Thoracic aorta (tissue), 2 donors: Measurements from ENCODE around the gene FKBP8. TPM values are rescaled to one million over a fixed set of nuclear protein-coding genes. Genes with fewer than 3 reads are reported as not detected.

Experiments used
- ATAC-seq: fragments of 150-250 bp; one replicate; pipeline ENCODE4 v1.8.0; 2017; ENCODE audit warnings: low read depth; ENCODE audit not compliant: insufficient number of reproducible peaks, low FRiP score
- DNase-seq: peaks from one replicate; pipeline ENCODE4 v3.0.0-alpha.2; 2020; ENCODE audit warnings: low spot score
- H3K27ac ChIP-seq, 2 donors: fragments of 200-600 bp; sonication (generic); 1 replicate in 1 of 2; 2 replicates in 1 of 2; pipeline ENCODE4 v1.5.1; 2016; ENCODE audit warnings: mild to moderate bottlenecking in 2 of 2, moderate library complexity in 2 of 2
- H3K27me3 ChIP-seq: fragments of 200-600 bp; sonication (generic); replicated peaks from 2 replicates; pipeline ENCODE4 v1.6.0; 2016; ENCODE audit warnings: mild to moderate bottlenecking; ENCODE audit not compliant: insufficient read depth
- H3K36me3 ChIP-seq: fragments of 200-600 bp; sonication (generic); one replicate; pipeline ENCODE4 v1.5.1; 2016
- H3K4me1 ChIP-seq, 2 donors: fragments of 200-600 bp; sonication (generic); 1 replicate in 1 of 2; 2 replicates in 1 of 2; pipeline versions ENCODE4 v1.5.1 to v1.6.0; 2016; ENCODE audit warnings: low read depth in 2 of 2, mild to moderate bottlenecking in 1 of 2; ENCODE audit not compliant: control insufficient read depth in 1 of 2
- H3K4me3 ChIP-seq: fragments of 200-600 bp; sonication (generic); 2 replicates; pipeline ENCODE4 v1.5.1; 2016; ENCODE audit warnings: mild to moderate bottlenecking
- H3K9me3 ChIP-seq: fragments of 200-600 bp; sonication (generic); 2 replicates; pipeline ENCODE4 v1.5.1; 2016
- total RNA-seq, 2 donors: library from RNA; depleted of rRNA; stranded (reverse); fragments of >200 nt; gene quantifications; one replicate each; pipeline versions ENCODE4 v1.1.0 to v1.2.3, GENCODE V29; 2016
- TF ChIP-seq, protein P1 (sequence below): fragments of 200-600 bp; sonication (generic); IDR thresholded peaks from one replicate; pipeline ENCODE4 v1.5.1; 2019; ENCODE audit warnings: antibody characterized with exemption

FKBP8 gene
- total RNA-seq, 2 donors from 2014 or later, result 237 to 446 TPM

DNA sequence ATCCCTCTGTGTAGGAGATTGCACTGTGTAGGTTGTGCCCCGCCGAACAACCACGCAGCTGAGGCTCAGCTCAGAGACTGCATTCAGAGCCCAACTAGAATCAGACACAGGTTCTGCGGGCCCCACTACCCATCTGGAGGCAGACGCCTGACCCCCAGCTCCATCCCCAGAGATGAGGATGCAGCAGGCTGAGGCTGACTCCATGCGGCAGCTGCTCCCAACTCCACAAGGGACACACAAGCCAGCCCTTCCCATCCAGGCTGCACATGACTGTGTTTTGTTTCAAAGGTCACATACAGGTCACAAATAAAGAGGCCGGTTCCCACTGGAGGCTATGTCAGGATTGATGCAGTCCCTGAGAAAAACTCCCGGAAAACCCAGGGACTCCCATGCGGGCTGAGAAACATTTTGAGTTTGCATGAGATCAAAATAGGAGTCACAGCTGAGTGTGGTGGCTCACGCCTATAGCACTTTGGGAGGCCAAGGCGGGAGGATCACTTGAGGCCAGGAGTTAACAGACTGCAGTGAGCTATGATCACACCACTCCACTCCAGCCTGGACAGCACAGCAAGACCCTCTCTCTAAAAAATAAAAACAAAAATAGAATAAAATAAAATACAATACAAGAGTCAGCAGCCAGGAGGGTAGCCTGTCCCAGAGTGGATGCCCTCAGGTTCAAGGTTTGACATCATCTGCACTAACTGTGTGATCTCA, 35.5 kb downstream of the FKBP8 start:
- H3K27me3 ChIP-seq, result no peaks in the 10 kb centered on the region
- no peaks in the 10 kb centered on the region for H3K9me3 ChIP-seq
- H3K36me3 ChIP-seq, result no peaks in the 10 kb centered on the region
- ATAC-seq, result no peak
- H3K27ac ChIP-seq, result peak overlapping the region; percentile 53 to 75
- DNase-seq, result no peak
- peaks cover 64 to 94% of the 10 kb centered on the region in 2 donors for H3K4me1 ChIP-seq
- H3K4me3 ChIP-seq, result no peak overlapping the region
- TF ChIP-seq, protein P1, sequence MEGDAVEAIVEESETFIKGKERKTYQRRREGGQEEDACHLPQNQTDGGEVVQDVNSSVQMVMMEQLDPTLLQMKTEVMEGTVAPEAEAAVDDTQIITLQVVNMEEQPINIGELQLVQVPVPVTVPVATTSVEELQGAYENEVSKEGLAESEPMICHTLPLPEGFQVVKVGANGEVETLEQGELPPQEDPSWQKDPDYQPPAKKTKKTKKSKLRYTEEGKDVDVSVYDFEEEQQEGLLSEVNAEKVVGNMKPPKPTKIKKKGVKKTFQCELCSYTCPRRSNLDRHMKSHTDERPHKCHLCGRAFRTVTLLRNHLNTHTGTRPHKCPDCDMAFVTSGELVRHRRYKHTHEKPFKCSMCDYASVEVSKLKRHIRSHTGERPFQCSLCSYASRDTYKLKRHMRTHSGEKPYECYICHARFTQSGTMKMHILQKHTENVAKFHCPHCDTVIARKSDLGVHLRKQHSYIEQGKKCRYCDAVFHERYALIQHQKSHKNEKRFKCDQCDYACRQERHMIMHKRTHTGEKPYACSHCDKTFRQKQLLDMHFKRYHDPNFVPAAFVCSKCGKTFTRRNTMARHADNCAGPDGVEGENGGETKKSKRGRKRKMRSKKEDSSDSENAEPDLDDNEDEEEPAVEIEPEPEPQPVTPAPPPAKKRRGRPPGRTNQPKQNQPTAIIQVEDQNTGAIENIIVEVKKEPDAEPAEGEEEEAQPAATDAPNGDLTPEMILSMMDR, result no peak

DNA sequence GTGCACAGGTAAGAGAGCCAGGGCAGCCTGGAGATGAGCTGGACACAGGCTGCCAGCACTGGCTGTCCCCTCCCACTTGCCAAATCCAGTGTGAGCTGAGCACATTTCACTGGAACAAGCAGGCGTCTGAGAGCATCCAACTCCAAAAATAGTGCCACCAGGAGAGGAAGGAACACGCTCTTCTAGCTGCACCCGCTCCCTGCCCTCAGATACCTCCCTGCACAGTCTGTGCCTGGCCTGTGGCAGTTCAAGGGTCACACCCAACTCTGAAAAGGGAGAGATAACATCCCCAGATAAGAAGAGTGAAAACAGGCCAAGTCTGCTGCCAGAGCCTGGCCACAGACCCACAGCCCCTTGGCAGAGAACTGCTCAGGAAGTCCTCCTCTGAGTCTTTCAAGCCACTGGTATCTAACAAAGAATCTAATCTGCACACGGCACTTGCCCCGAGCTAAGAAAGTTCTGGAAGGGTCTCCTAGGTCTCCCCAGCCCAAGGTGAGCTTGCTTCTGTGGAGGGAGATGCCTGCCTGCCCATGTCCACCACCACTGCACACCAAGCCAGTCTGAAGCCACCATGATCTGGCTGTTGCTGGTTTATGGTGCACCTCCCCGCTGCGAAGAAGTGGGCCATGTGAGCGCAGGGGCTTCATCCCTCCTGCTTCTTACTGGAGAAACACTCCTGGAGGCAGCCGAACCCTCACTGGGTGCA, 36.2 kb downstream of the FKBP8 start:
- peak overlapping the region; percentile 53 to 75 for H3K27ac ChIP-seq
- no peak overlapping the region for H3K4me3 ChIP-seq
- ATAC-seq, result no peak
- H3K27me3 ChIP-seq, result no peaks in the 10 kb centered on the region
- no peaks in the 10 kb centered on the region for H3K9me3 ChIP-seq
- peaks cover 67 to 94% of the 10 kb centered on the region in 2 donors for H3K4me1 ChIP-seq
- H3K36me3 ChIP-seq, result no peaks in the 10 kb centered on the region
- no peak for DNase-seq
- TF ChIP-seq, protein P1, result no peak

DNA sequence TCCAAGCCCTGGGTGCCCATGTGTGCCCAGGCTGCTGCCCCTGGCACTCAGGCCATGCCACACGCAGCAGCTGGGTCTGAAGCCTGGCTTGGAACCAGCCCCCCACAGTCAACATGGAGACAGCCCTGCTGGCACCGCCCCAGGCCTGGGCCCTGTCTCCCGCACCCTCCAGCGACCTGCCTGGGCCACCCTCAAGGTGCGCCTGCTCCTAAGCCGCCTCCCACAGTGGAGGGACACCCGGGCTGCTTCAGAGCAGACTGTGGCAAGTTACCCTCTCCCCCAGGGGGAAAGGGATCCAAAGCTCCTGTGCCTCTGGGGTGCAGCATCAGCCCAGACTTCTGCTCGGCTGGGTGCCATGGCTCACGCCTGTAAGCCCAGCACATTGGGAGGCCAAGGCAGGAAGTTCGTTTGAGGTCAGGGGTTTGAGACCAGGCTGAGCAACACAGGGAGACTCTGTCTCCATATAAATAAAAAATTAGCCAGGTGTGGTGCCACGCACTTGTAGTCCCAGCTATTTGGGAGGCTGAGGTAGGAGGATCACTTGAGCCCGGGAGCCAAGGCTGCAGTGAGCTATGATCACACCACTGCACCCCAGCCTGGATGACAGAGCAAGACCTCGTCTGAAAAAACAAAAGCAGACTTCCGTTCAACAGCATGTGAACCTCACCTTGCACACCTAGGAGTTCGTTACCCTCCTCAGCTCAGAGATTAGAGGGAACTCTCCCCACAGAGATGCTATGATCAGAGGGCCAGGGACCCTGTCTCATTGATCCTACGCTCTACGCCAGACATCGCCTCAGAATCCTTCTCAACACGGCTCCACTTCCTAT, 37.1 kb downstream of the FKBP8 start:
- Histone ChIP-seq H3K9me3 (no peaks in the 10 kb centered on the region), H3K4me1 (peaks cover 72 to 94% of the 10 kb centered on the region in 2 donors), H3K36me3 (no peaks in the 10 kb centered on the region), H3K4me3 (no peak overlapping the region), H3K27me3 (no peaks in the 10 kb centered on the region), H3K27ac (peak overlapping the region; percentile 53 to 75)
- ATAC-seq (no peak), DNase-seq (no peak)
- TF ChIP-seq, protein P1, result no peak

DNA sequence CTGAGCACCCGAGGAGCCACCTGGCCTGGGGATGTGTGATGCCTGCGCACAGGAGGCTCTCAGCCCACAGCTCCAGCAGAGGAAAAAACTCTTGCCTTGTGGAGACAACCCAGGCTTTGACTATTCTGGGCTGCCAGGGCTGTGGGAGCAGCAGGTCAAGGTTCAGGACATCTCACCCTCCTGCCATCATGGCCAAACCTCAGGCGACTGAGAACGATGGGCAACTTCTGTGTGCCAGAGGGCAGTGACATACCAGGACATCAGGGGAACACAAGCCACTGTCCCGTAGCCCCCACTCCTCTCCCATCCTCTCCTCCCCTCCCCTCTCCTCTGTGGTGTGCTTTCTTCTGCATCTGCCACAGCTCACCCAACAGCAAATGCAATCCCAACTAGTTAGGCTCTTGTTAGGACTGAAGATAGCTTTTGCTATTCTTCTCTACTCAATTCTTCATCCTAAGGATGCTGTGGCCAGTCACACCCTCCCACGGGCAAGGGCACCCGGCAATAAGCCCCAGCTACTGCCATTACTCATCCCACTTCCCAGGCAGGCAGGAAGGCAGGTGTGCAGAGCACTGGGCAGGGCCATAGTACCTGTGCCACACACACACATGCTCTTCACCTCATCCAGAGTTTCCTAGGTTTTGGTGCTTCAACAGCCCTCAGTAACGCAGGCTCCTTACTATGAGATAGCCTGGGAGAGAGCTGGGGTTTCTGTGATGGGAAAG, 38.3 kb downstream of the FKBP8 start:
- no peaks in the 10 kb centered on the region for H3K9me3 ChIP-seq
- peaks cover 83 to 100% of the 10 kb centered on the region in 2 donors for H3K4me1 ChIP-seq
- ATAC-seq (no peak), DNase-seq (no peak)
- TF ChIP-seq, protein P1, result no peak
- H3K4me3 ChIP-seq, result no peak overlapping the region
- peak overlapping the region; percentile 37 to 53 for H3K27ac ChIP-seq
- no peaks in the 10 kb centered on the region for H3K36me3 ChIP-seq
- no peaks in the 10 kb centered on the region for H3K27me3 ChIP-seq
